Endothelial cell (in vitro differentiated cells): Measurements from ENCODE around the gene G0S2. TPM values are rescaled to one million over a fixed set of nuclear protein-coding genes. Genes with fewer than 3 reads are reported as not detected.

Experiments
- DNase-seq: peaks from one replicate; pipeline ENCODE4 v3.0.0; 2021; ENCODE audit warnings: low spot score
- H3K27ac Mint-ChIP-seq: one replicate; pipeline ENCODE4 v1.8.0; 2021; ENCODE audit warnings: mixed read lengths, inconsistent platforms; ENCODE audit not compliant: unreplicated experiment
- H3K27me3 Mint-ChIP-seq: one replicate; pipeline ENCODE4 v1.8.0; 2021; ENCODE audit warnings: mild to moderate bottlenecking, moderate library complexity, mixed read lengths, inconsistent platforms; ENCODE audit not compliant: unreplicated experiment
- H3K36me3 Mint-ChIP-seq: one replicate; pipeline ENCODE4 v1.8.0; 2021; ENCODE audit warnings: mild to moderate bottlenecking, low read depth, mixed read lengths, inconsistent platforms; ENCODE audit not compliant: unreplicated experiment
- H3K4me1 Mint-ChIP-seq: one replicate; pipeline ENCODE4 v1.8.0; 2021; ENCODE audit warnings: mild to moderate bottlenecking, mixed read lengths, inconsistent platforms; ENCODE audit not compliant: unreplicated experiment
- H3K4me3 Mint-ChIP-seq: one replicate; pipeline ENCODE4 v1.8.0; 2021; ENCODE audit warnings: mild to moderate bottlenecking, mixed read lengths, inconsistent platforms; ENCODE audit not compliant: unreplicated experiment
- H3K9me3 Mint-ChIP-seq: one replicate; pipeline ENCODE4 v1.8.0; 2021; ENCODE audit warnings: mixed read lengths, inconsistent platforms; ENCODE audit not compliant: unreplicated experiment
- total RNA-seq: library from RNA; stranded (reverse); fragmentation: NEBNext Ultra II Directional; extraction: Animal tissue kit (Norgen Biotek cat#: 25700); gene quantifications from one replicate; pipeline ENCODE4 v1.2.1, GENCODE V29; 2021; ENCODE audit not compliant: unreplicated experiment
- TF ChIP-seq, protein P1 (sequence below): fragments of 200-600 bp; sonication (generic); IDR thresholded peaks from one replicate; pipeline ENCODE4 v1.5.0; 2021; ENCODE audit warnings: antibody characterized with exemption; ENCODE audit not compliant: unreplicated experiment

G0S2 gene
- total RNA-seq, 1 donor from 2014 or later, result not detected

- TF ChIP-seq, protein P1, sequence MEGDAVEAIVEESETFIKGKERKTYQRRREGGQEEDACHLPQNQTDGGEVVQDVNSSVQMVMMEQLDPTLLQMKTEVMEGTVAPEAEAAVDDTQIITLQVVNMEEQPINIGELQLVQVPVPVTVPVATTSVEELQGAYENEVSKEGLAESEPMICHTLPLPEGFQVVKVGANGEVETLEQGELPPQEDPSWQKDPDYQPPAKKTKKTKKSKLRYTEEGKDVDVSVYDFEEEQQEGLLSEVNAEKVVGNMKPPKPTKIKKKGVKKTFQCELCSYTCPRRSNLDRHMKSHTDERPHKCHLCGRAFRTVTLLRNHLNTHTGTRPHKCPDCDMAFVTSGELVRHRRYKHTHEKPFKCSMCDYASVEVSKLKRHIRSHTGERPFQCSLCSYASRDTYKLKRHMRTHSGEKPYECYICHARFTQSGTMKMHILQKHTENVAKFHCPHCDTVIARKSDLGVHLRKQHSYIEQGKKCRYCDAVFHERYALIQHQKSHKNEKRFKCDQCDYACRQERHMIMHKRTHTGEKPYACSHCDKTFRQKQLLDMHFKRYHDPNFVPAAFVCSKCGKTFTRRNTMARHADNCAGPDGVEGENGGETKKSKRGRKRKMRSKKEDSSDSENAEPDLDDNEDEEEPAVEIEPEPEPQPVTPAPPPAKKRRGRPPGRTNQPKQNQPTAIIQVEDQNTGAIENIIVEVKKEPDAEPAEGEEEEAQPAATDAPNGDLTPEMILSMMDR, result no peak
- no peaks in the 10 kb centered on the region for H3K4me1 Mint-ChIP-seq
- no peak overlapping the region for H3K27ac Mint-ChIP-seq
- no peak overlapping the region for H3K4me3 Mint-ChIP-seq
- H3K9me3 Mint-ChIP-seq, result no peaks in the 10 kb centered on the region
- H3K36me3 Mint-ChIP-seq, result no peaks in the 10 kb centered on the region
- no peak for DNase-seq
- H3K27me3 Mint-ChIP-seq, result peaks cover 4% of the 10 kb centered on the region
Measured at GRCh38 chr1:209643285-209644020, 31.8 kb upstream of the G0S2 start.

- no peaks in the 10 kb centered on the region for H3K9me3 Mint-ChIP-seq
- H3K36me3 Mint-ChIP-seq, result no peaks in the 10 kb centered on the region
- no peak overlapping the region for H3K27ac Mint-ChIP-seq
- H3K4me3 Mint-ChIP-seq, result no peak overlapping the region
- TF ChIP-seq, protein P1, result no peak
- no peak for DNase-seq
- peaks cover 4% of the 10 kb centered on the region for H3K4me1 Mint-ChIP-seq
- peaks cover 5% of the 10 kb centered on the region for H3K27me3 Mint-ChIP-seq
Measured at GRCh38 chr1:209645574-209646452, 29.4 kb upstream of the G0S2 start.

- H3K36me3 Mint-ChIP-seq, result no peaks in the 10 kb centered on the region
- H3K9me3 Mint-ChIP-seq, result no peaks in the 10 kb centered on the region
- DNase-seq, result peak; percentile 33
- peaks cover 4% of the 10 kb centered on the region for H3K4me1 Mint-ChIP-seq
- TF ChIP-seq, protein P1, result no peak
- no peak overlapping the region for H3K27ac Mint-ChIP-seq
- H3K4me3 Mint-ChIP-seq, result no peak overlapping the region
- H3K27me3 Mint-ChIP-seq, result peaks cover 5% of the 10 kb centered on the region
Measured at GRCh38 chr1:209646558-209646957, 28.7 kb upstream of the G0S2 start.

DNA sequence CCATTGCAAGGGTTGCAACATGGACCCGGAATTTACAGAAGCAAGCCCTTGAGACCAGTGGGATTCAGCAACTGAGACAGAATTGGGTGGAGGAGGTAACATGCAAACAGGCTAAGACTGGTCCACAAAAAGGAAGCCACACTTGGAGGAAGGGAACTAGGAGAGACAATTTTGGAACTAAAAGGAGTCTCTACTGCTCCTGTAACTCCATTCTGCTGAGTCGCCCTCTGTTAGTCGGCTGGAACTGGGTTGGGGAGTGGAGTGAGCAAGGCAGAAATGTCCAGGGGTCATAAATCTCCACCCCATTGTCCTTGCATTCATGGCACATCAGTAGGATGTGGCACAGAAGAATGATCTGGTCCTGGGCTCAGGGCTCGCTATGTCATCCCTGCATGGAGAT lies 28.1 kb upstream of the G0S2 start:
- TF ChIP-seq, protein P1, result no peak
- DNase-seq, result no peak
- Mint-ChIP-seq H3K36me3 (no peaks in the 10 kb centered on the region), H3K9me3 (no peaks in the 10 kb centered on the region), H3K27me3 (peaks cover 7% of the 10 kb centered on the region), H3K27ac (no peak overlapping the region), H3K4me3 (no peak overlapping the region), H3K4me1 (peaks cover 4% of the 10 kb centered on the region)

GRCh38 chr1:209648346-209648745 lies 26.9 kb upstream of the G0S2 start:
- no peak for DNase-seq
- H3K9me3 Mint-ChIP-seq, result no peaks in the 10 kb centered on the region
- H3K4me1 Mint-ChIP-seq, result peaks cover 4% of the 10 kb centered on the region
- TF ChIP-seq, protein P1, result no peak
- no peak overlapping the region for H3K4me3 Mint-ChIP-seq
- no peak overlapping the region for H3K27ac Mint-ChIP-seq
- H3K36me3 Mint-ChIP-seq, result no peaks in the 10 kb centered on the region
- H3K27me3 Mint-ChIP-seq, result peaks cover 8% of the 10 kb centered on the region
